K562 (cell line): ENCODE data around the gene HFE. TPM values are rescaled to one million over a fixed set of nuclear protein-coding genes. Genes with fewer than 3 reads are reported as not detected.

Experiments used
- ARNT ChIP-seq, 2 experiments: fragments of 450-650 bp; IDR thresholded peaks; 2 replicates each; pipeline ENCODE4 v1.6.1; 2016; ENCODE audit warnings: mild to moderate bottlenecking in 1 of 2
- BMI1 ChIP-seq: fragments of 150-350 bp; IDR thresholded peaks from 2 replicates; pipeline ENCODE4 v1.6.1; 2014; ENCODE audit warnings: low read length
- C11orf30 ChIP-seq: fragments of 450-650 bp; IDR thresholded peaks from 2 replicates; pipeline ENCODE4 v1.6.1; 2016; ENCODE audit warnings: low read depth, mild to moderate bottlenecking
- DMBX1 ChIP-seq: fragments of 250-450 bp; sonication (Bioruptor Pico); IDR thresholded peaks from 2 replicates; pipeline ENCODE4 v1.8.0; 2022; ENCODE audit warnings: inconsistent platforms, mild to moderate bottlenecking, moderate library complexity, borderline replicate concordance
- DNMT1 ChIP-seq: fragments of 450-650 bp; IDR thresholded peaks from 2 replicates; pipeline ENCODE4 v1.6.1; 2016; ENCODE audit warnings: antibody characterized with exemption, mild to moderate bottlenecking
- ELF1 ChIP-seq: fragments of 200-800 bp; sonication (Bioruptor generic); IDR thresholded peaks from 2 replicates; pipeline ENCODE4 v1.6.1; 2016; ENCODE audit warnings: missing genetic modification characterization, missing compliant biosample characterization
- HSF4 ChIP-seq: fragments of 250-450 bp; sonication (Bioruptor Pico); IDR thresholded peaks from 2 replicates; pipeline ENCODE4 v2.1.2; 2022; ENCODE audit warnings: mild to moderate bottlenecking, moderate library complexity, borderline replicate concordance
- KAT8 ChIP-seq: fragments of 450-650 bp; IDR thresholded peaks from 2 replicates; pipeline ENCODE4 v1.6.1; 2016; ENCODE audit warnings: low read depth, mild to moderate bottlenecking
- RBM34 ChIP-seq: fragments of 200-400 bp; formaldehyde crosslinking; IDR thresholded peaks from 2 replicates; pipeline ENCODE4 v1.6.1; 2018; ENCODE audit warnings: low read length, borderline replicate concordance; ENCODE audit not compliant: insufficient read depth
- TCFL5 ChIP-seq: fragments of 250-450 bp; sonication (Bioruptor Pico); conservative IDR thresholded peaks from 2 replicates; pipeline ENCODE4 v1.6.1; 2021; ENCODE audit warnings: mild to moderate bottlenecking, moderate library complexity, matching md5 sums
- ZNF143 ChIP-seq: sonication (generic); formaldehyde crosslinking; IDR thresholded peaks from 2 replicates; pipeline ENCODE4 v1.9.0; 2022; ENCODE audit warnings: mild to moderate bottlenecking, missing genetic modification reagents
- ZNF253 ChIP-seq: fragments of 250-450 bp; sonication (Bioruptor Pico); conservative IDR thresholded peaks from 2 replicates; pipeline ENCODE4 v1.6.1; 2021; ENCODE audit warnings: mild to moderate bottlenecking
- ZNF384 ChIP-seq: IDR thresholded peaks from 2 replicates; pipeline ENCODE4 v1.6.1; 2012; ENCODE audit warnings: low read depth, low read length, improper control_type of control experiment
- polyA plus RNA-seq, 8 experiments: library from polyadenylated mRNA; depleted of rRNA in 4 of 8; stranded (reverse) in 5 of 8; unstranded in 3 of 8; fragments of >200 nt; fragmentation: Nextera tagmentation in 2 of 8; fragmentation: Illumina TruSeq in 1 of 8; extraction: Ambion mirVana in 2 of 8; extraction: Trizol in 1 of 8; gene quantifications; 2 replicates each; pipeline versions ENCODE4 v1.2.1 to v1.2.3, GENCODE V29; 2011 to 2014; ENCODE audit warnings: inconsistent platforms in 1 of 8, missing spikeins in 1 of 8
- total RNA-seq, 7 experiments: library from RNA; depleted of rRNA in 6 of 7; stranded (reverse); fragments of >200 nt in 6 of 7; fragmentation: Illumina TruSeq in 2 of 7; extraction: Trizol in 2 of 7; gene quantifications; 2 replicates each; pipeline versions ENCODE4 v1.2.1 to v1.2.3, GENCODE V29; 2011 to 2021; ENCODE audit warnings: low replicate concordance in 1 of 7
- TF ChIP-seq, protein P1 (sequence below): IDR thresholded peaks from 2 replicates; pipeline ENCODE4 v1.6.1; 2016; ENCODE audit warnings: missing genetic modification characterization, missing compliant biosample characterization
- TF ChIP-seq, protein P2 (sequence below): fragments of 250-450 bp; sonication (Bioruptor Pico); IDR thresholded peaks from 2 replicates; pipeline ENCODE4 v1.9.0; 2021; ENCODE audit warnings: mild to moderate bottlenecking, inconsistent platforms
- TF ChIP-seq, protein P3 (sequence below): fragments of 250-450 bp; sonication (Bioruptor Pico); IDR thresholded peaks from 2 replicates; pipeline ENCODE4 v1.5.1; 2021; ENCODE audit warnings: mild to moderate bottlenecking
- TF ChIP-seq, protein P4 (sequence below): fragments of 450-650 bp; formaldehyde crosslinking; IDR thresholded peaks from 2 replicates; pipeline ENCODE4 v1.4.0; 2020; ENCODE audit warnings: mild to moderate bottlenecking, moderate library complexity
- TF ChIP-seq, protein P5 (sequence below): sonication (generic); formaldehyde crosslinking; IDR thresholded peaks from 2 replicates; pipeline ENCODE4 v1.8.0; 2022; ENCODE audit warnings: mild to moderate bottlenecking, missing genetic modification reagents

The HFE gene
- total and polyA plus RNA-seq, 9 of the 15 experiments (the other 6 are each of a cell fraction or from before 2014, with no cell fraction given), result 0.14 to 1.2 (median 0.76) TPM

DNA sequence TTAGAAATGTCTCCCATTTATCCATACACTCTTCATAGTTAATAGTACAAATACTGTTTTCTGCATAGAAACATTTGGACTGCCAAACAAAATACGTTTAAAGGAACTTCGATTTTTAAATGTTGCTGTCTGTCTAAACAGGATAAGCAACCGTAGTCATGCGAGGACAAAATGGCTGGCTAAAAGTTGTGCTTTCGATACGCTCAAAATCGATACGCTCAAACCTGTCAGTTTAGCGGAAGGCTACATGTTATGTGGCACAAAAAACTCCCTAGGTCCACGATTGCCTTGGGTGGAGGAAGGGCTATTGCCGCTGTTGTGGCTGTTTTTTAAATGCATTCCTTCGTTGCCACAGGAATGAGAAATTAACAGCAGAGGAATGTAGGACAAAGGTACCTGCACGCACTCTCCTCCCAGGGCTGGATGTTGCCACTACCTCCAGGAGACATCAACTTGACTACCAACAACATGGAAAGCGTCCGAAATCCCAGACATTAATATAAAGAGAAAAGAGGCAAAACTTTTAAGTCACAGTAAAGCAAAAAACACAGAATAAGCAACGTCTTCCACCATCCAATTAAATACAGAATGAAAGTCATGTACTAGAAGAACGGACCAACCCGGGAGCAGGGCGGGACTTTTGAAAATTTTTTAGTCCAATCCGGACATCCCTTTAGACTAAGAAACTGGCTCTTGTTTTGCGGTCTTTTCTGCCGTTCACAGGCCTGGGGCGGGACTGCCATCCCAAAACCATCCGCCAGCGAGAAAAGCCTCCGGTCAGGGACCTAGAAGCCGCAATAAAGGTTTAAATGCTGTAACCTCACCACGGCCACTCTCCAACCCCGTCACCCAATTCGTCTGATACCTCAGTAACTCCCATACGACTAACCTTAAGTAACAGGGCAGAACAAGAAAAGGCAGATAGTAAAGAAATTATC lies 32.2 kb upstream of the HFE start (continued):
- TF ChIP-seq, protein P1, sequence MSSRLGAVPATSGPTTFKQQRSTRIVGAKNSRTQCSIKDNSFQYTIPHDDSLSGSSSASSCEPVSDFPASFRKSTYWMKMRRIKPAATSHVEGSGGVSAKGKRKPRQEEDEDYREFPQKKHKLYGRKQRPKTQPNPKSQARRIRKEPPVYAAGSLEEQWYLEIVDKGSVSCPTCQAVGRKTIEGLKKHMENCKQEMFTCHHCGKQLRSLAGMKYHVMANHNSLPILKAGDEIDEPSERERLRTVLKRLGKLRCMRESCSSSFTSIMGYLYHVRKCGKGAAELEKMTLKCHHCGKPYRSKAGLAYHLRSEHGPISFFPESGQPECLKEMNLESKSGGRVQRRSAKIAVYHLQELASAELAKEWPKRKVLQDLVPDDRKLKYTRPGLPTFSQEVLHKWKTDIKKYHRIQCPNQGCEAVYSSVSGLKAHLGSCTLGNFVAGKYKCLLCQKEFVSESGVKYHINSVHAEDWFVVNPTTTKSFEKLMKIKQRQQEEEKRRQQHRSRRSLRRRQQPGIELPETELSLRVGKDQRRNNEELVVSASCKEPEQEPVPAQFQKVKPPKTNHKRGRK (tag), result no peak
- TF ChIP-seq HSF4, result 0 out of 2 replicates have a peak, but pooled peaks have one; percentile 38
- TF ChIP-seq KAT8, result peak; percentile 65; the same call in 1 of the 2 replicates
- TF ChIP-seq ARNT (IDR thresholded peaks at IDR 0.05), result no peak
- TF ChIP-seq, protein P2, sequence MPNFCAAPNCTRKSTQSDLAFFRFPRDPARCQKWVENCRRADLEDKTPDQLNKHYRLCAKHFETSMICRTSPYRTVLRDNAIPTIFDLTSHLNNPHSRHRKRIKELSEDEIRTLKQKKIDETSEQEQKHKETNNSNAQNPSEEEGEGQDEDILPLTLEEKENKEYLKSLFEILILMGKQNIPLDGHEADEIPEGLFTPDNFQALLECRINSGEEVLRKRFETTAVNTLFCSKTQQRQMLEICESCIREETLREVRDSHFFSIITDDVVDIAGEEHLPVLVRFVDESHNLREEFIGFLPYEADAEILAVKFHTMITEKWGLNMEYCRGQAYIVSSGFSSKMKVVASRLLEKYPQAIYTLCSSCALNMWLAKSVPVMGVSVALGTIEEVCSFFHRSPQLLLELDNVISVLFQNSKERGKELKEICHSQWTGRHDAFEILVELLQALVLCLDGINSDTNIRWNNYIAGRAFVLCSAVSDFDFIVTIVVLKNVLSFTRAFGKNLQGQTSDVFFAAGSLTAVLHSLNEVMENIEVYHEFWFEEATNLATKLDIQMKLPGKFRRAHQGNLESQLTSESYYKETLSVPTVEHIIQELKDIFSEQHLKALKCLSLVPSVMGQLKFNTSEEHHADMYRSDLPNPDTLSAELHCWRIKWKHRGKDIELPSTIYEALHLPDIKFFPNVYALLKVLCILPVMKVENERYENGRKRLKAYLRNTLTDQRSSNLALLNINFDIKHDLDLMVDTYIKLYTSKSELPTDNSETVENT, result peak; percentile 81; the same call in 1 of the 2 replicates
- TF ChIP-seq TCFL5, result peak; percentile 40
- TF ChIP-seq ZNF253 (CRISPR knock-in tag), result peak; percentile 89
- peak; percentile 53; the same call in 1 of the 2 replicates for TF ChIP-seq C11orf30
- TF ChIP-seq, protein P3, sequence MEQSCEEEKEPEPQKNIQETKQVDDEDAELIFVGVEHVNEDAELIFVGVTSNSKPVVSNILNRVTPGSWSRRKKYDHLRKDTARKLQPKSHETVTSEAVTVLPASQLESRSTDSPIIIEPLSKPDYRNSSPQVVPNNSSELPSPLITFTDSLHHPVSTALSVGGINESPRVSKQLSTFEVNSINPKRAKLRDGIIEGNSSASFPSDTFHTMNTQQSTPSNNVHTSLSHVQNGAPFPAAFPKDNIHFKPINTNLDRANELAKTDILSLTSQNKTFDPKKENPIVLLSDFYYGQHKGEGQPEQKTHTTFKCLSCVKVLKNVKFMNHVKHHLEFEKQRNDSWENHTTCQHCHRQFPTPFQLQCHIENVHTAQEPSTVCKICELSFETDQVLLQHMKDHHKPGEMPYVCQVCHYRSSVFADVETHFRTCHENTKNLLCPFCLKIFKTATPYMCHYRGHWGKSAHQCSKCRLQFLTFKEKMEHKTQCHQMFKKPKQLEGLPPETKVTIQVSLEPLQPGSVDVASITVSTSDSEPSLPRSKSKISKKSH (CRISPR knock-in tag), result peak; percentile 89; the same call in 1 of the 2 replicates
- peak; percentile 51; the same call in 1 of the 2 replicates for TF ChIP-seq ELF1
- TF ChIP-seq DMBX1 (CRISPR knock-in tag), result no peak; the same call in 1 of the 2 replicates
- TF ChIP-seq ZNF143, result no peak
- TF ChIP-seq, protein P4, sequence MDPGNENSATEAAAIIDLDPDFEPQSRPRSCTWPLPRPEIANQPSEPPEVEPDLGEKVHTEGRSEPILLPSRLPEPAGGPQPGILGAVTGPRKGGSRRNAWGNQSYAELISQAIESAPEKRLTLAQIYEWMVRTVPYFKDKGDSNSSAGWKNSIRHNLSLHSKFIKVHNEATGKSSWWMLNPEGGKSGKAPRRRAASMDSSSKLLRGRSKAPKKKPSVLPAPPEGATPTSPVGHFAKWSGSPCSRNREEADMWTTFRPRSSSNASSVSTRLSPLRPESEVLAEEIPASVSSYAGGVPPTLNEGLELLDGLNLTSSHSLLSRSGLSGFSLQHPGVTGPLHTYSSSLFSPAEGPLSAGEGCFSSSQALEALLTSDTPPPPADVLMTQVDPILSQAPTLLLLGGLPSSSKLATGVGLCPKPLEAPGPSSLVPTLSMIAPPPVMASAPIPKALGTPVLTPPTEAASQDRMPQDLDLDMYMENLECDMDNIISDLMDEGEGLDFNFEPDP (CRISPR knock-in tag), result peak; percentile 94
- TF ChIP-seq BMI1, result 0 out of 2 replicates have a peak, but pooled peaks have one; percentile 10
- TF ChIP-seq RBM34, result no peak
- TF ChIP-seq DNMT1, result peak; percentile 80; the same call in 1 of the 2 replicates
- TF ChIP-seq, protein P5, sequence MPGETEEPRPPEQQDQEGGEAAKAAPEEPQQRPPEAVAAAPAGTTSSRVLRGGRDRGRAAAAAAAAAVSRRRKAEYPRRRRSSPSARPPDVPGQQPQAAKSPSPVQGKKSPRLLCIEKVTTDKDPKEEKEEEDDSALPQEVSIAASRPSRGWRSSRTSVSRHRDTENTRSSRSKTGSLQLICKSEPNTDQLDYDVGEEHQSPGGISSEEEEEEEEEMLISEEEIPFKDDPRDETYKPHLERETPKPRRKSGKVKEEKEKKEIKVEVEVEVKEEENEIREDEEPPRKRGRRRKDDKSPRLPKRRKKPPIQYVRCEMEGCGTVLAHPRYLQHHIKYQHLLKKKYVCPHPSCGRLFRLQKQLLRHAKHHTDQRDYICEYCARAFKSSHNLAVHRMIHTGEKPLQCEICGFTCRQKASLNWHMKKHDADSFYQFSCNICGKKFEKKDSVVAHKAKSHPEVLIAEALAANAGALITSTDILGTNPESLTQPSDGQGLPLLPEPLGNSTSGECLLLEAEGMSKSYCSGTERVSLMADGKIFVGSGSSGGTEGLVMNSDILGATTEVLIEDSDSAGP (CRISPR knock-in tag), result peak; percentile 70; the same call in 1 of the 2 replicates
- TF ChIP-seq ZNF384, result peak; percentile 17; the same call in 1 of the 2 replicates
